Retinal pigment epithelial cell (primary cell): Measurements from ENCODE around the gene CYTH4.
A peak's percentile ranks its signal among the peaks of the same experiment; 100 is the strongest.

Source experiments
- DNase-seq: peaks from one replicate; pipeline ENCODE4 v3.0.0-alpha.2; 2010; ENCODE audit warnings: low read depth
- H3K4me3 ChIP-seq: 2 replicates; pipeline ENCODE4 v1.5.1; 2011; ENCODE audit warnings: mild to moderate bottlenecking, low read length, control low read depth, moderate library complexity
- TF ChIP-seq, protein P1 (sequence below): conservative IDR thresholded peaks from 2 replicates; pipeline ENCODE4 v1.5.1; 2011; ENCODE audit warnings: low read depth, low read length, control low read depth, inconsistent platforms

Gene CYTH4

DNA sequence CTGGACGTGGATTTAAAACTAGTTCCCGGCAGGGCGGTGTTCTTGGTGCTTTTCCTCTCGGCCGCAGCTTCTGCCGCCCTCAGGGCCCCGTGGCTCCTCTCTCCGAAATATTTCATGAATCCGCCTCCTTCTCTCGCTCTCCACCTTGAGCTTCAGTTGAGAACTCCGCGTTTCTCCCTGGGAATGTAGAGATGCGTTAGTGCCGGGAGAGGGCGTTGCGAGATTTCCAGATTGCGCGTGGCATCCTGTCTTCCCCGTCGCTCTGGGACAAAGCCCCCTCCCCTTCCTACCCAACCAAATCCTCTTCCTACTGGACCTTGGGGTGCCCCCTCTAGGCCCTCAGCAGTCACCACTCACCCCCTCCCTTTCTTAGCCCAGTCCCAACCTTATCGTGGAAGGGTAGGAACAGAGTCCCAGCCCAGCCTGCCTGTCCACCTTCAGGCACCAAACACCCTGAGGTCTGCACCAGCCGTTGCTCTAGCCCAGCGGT is 22.7 kb upstream of the CYTH4 start:
- peak overlapping the region; percentile 21 for H3K4me3 ChIP-seq
- no peak for DNase-seq
- TF ChIP-seq, protein P1, sequence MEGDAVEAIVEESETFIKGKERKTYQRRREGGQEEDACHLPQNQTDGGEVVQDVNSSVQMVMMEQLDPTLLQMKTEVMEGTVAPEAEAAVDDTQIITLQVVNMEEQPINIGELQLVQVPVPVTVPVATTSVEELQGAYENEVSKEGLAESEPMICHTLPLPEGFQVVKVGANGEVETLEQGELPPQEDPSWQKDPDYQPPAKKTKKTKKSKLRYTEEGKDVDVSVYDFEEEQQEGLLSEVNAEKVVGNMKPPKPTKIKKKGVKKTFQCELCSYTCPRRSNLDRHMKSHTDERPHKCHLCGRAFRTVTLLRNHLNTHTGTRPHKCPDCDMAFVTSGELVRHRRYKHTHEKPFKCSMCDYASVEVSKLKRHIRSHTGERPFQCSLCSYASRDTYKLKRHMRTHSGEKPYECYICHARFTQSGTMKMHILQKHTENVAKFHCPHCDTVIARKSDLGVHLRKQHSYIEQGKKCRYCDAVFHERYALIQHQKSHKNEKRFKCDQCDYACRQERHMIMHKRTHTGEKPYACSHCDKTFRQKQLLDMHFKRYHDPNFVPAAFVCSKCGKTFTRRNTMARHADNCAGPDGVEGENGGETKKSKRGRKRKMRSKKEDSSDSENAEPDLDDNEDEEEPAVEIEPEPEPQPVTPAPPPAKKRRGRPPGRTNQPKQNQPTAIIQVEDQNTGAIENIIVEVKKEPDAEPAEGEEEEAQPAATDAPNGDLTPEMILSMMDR, result peak; percentile 75

DNA sequence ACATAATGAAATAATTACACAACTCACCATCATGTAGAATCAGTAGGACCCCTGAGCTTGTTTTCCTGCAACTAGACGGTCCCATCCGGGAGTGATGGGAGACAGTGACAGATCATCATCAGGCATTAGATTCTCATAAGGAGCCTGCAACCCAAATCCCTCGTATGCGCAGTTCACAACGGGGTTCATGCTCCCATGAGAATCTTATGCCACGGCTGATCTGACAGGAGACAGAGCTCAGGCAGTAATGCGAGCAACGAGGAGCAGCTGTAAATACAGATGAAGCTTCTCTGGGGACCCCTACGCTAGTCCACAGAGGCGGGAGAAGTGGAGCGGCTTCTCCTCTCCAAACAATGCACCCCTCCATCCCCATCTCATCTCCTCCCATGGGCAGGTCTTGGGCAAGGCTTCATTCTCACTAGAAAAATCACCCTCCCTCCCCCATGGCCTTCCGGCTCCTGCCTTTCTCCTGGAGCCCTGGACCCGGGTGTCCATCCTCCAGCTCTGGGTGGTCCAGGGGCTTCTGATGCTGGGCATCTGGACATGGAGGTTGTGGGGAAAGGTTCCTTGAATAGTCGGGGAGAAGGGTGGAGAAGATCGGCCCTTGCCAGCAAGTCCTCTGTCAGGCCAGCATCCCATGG is 22.0 kb upstream of the CYTH4 start:
- no peak for DNase-seq
- H3K4me3 ChIP-seq, result no peak overlapping the region
- TF ChIP-seq, protein P1, result peak; percentile 1

DNA sequence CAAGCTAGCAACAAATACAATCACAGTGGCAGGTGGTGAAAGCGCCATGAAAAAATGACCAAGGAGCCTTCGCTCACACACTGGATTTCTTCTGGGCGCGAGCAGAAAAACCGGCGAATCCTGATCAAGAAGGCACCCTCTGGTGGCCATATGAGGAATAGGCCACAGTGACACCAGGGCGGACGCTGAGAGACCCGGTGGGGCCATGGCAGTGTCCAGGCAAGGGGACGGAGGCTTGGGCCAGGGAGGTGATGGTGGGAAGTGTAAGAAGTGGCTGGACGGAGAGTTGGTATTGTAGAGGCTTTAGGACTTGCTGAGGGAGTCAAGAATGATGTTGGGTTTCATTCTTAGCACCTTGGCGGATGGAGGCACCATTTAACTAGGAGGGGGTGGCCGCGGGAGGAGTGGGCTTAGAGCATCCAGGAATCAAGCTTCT is 21.4 kb upstream of the CYTH4 start:
- no peak for DNase-seq
- H3K4me3 ChIP-seq, result no peak overlapping the region
- TF ChIP-seq, protein P1, result peak; percentile 92

DNA sequence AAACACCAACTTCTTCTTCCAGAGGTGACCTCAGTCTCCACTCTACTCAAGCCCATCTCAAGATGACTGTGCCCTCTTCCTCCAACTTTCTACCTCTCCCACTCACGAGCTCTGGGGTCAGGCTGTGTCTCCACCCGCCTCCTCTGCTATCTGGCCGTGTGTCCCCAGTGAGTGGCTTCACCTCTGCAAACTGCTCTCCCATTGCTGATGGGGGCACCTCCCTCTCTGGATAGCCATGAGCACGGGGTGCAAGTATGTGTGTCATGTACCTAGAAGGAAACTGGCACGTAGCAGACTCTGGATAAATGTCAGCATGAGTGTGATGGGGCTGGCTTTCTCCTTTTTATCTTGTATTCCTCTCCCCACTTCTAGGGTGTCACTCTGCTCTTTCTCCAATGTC is 20.0 kb upstream of the CYTH4 start:
- H3K4me3 ChIP-seq, result no peak overlapping the region
- no peak for DNase-seq
- TF ChIP-seq, protein P1, result no peak

DNA sequence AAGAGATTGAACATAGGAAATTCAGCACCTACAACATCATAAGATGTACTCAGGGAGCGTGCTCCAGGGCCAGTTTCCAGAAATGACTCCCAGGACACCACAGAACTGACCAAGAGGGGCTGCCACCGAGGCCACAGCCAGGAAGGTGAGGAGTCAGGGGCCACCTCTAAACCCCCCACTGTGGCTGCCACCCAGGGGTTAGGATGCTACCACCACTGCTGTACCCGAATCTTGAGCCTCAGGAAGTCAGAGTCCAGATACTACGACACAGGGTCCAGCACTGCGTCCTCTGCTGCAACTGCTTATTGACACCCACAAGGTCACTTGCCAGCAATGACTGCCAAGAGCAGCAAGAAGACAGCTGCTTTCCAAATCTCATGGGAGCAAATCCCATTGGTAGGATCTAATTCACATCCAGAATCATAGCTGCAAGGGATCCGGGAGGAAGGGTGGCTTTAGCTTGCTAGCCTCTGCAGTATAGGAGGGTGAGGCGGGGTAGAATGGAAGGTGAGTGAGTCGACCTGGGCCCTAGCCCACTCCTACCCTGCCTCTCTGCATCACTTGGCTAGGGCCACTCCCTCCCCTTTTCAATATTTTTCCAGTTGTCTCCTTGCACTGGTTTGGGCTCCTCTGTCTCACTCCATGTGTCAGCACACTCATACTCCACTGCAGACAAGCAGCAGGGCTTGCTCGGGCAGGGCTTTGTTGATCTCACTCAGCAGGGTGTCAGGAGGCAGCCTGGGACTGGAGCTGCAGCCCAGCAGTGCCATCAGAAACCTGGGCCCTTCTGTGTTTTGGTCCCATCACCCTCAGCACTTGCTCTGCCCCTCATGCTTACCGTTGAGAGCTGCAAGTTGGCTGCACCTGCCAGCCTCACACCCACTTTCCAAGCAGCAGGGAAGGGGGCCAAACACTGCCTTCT is 18.1 kb upstream of the CYTH4 start:
- H3K4me3 ChIP-seq, result no peak overlapping the region
- TF ChIP-seq, protein P1, result no peak
- DNase-seq, result no peak

DNA sequence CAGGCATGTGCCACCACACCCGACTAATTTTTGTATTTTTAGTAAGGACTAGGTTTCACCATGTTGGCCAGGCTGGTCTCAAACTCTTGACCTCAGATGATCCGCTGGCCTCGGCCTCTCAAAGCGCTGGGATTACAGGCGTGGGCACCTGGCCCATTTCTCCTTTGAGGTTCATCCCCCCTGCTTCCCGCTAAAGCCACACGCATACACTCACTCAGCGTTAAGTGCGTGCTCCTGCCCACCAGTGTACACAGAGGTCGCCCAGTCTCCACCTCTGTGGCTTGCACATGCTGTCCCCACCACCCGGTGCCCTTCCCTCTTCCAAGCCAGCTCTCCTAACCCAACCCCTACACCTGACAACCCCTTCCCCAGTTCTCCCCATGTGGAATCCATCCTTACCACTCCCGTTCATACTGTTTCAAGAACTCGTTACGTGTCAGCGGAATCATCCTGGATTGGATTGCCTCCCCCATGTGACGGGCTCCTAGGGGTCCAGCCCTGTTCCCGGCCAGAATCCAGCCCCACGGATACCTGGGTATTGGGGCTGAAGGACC is 15.7 kb upstream of the CYTH4 start:
- TF ChIP-seq, protein P1, result no peak
- DNase-seq, result no peak
- no peak overlapping the region for H3K4me3 ChIP-seq
